Embryonic facial prominence (tissue), 1 donor: ENCODE data around the gene PITX3.

Experiments
- DNase-seq: peaks from one replicate; pipeline ENCODE4 v3.0.0-alpha.2; 2016; ENCODE audit errors: extremely low spot score

Gene PITX3

DNA sequence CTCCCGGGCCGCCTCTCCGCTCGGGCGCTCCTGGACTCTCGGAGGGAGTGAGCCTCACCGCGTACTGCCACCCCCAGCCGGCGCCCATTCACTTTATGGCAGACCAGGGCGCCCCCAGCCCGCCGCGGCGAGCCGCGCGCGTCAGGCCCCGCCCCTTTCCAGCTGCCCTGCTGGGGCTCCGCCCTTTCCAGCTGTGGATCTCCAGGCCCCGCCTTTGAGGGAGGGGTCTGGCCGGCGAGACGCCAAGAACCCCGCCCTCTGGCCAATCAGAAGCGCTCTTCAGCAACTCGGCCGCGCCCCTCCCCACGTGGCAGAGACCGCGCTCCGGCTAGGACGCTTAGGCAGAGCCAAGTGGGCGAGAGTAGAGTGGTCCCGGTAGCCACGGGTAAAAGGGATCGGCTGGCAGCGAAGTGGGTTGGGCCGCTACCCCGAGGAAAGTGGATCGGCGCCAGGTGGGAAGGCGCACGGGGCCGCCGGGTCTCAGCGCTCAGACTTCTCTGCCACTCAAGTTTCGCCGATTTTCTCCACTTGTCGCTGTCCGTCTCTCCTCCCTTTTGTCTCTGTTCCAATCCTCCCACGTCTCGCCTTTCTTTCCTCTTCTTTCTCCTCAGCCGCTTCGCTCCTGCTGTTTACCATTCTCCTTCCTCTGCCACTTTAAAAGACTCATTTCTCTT, at the start of gene PITX3:
TSS of gene PITX3 (minus strand) at position 69 of the 674 bp plus-strand sequence. CDS start 9,432 bp downstream, outside the sequence.
- DNase-seq, result peak; percentile 80

- DNase-seq, result no peak
Observed at GRCh38 chr10:102289840-102290239, 48.5 kb upstream of the PITX3 start.

- DNase-seq, result no peak
Observed at GRCh38 chr10:102289356-102289755, 48.0 kb upstream of the PITX3 start.

DNA sequence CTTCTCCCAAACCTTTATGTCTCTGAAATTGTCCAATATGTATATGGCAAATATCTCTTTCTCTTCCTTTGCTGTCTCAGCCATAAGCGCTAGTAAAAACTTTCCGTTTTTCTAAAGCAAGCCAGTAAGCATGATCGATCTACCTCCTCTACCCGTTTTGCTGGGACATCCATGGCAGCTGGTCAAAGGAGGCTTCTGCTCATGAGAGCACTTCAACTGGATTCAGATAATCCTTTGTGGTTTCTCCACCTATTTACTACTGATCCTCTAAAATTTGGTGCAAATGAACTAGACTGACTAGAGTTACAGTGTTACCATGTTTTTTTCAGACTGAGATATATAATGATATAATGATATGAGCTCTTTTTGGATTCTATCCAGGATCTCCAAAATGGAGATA, 46.7 kb upstream of the PITX3 start:
- DNase-seq, result no peak

GRCh38 chr10:102287538-102287937, 46.2 kb upstream of the PITX3 start:
- no peak for DNase-seq

- DNase-seq, result no peak
Observed at GRCh38 chr10:102286216-102286615, 44.9 kb upstream of the PITX3 start.

GRCh38 chr10:102285133-102285532, 43.8 kb upstream of the PITX3 start:
- DNase-seq, result no peak

- DNase-seq, result no peak
Observed at GRCh38 chr10:102284531-102284930, 43.2 kb upstream of the PITX3 start.

GRCh38 chr10:102283890-102284289, 42.6 kb upstream of the PITX3 start:
- no peak for DNase-seq

- no peak for DNase-seq
Observed at GRCh38 chr10:102283488-102283887, 42.2 kb upstream of the PITX3 start.

DNA sequence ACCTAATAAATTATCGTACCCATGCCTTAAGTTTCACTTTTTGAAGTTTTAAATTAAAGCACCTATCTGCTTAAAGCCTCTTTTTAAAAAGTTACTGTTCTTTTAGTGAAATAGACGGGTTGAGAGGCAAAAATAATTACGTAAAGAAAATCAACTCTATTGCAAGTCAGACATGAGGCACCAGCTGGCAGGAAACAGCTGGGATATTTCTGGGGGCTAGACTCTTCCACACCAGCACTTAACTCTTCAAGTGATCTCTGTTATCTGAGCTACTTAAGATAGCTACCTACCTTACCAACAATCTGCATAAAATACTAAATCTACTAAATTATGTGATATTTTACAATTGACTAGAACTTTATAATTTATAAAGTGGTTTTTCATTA, 39.8 kb upstream of the PITX3 start:
- DNase-seq, result no peak

DNA sequence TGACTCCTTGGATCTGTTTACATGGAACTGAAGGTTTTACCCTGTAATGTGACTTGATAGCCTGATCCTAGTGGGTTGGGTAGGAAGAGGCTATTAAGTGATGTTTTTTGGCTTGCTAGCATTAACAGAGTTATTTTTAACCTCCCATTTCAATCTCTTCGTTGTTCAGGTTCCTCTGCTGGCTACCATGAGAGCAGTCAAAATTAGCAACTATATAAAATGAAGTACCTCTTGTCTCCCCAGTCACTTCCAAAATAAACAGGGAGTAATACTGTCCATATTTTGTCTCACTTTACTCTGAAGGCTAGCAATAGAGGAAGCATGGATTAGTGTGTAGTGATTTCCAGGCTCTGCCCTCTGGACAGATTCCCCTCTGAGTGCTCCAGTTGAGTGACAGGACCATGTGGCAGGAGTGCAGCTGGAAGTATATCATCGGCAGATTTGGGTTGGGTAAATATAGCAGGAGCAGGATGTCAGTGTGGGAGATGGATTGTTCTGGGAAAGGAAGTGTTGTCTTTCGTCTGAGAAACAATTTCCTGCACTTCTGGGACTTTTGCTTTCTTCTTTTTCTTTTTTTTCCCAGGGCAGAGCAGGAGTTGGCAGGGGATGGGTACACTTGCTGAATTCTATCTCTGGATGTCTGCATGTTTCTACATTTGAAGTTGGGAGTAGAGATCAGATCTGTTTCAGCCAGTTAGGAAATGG, 39.2 kb upstream of the PITX3 start:
- no peak for DNase-seq

DNA sequence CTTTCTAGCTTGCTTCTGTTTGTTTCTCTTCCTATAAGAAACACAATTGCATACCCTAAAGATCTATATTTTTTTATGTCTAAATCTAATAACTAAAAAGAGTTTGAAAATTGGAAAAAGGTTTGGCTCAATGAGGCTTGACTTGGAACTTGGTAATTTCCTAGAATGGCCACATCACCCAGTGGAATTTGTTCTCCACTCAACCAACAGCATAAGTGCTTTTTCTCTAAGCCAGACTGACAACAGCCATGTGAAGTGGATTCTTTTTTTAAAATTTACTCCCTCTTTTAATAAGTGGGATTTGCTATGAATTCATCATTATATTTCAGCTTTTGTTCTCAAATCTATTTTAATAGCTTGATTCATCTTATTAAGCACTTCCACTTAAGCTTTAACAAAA, 37.8 kb upstream of the PITX3 start:
- DNase-seq, result no peak

DNA sequence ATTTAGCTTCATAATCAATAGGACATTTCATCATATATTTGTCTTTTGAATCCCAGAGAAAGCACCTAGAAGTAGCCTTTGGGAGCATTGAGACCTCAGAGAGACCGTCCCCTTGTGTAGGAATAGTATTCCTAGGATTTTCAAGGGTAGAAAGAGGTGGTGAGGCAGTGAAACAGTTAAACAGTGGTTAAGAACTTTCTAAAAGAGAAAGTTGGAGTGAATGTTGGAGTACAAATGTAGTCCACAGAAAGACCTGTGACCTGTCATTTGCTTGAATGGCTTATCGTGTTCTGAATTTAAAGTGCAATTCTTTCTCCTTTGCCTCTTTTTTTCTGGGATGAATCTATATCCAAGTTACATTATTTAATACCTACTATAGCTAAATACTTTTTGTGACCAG, 34.0 kb upstream of the PITX3 start:
- no peak for DNase-seq

DNA sequence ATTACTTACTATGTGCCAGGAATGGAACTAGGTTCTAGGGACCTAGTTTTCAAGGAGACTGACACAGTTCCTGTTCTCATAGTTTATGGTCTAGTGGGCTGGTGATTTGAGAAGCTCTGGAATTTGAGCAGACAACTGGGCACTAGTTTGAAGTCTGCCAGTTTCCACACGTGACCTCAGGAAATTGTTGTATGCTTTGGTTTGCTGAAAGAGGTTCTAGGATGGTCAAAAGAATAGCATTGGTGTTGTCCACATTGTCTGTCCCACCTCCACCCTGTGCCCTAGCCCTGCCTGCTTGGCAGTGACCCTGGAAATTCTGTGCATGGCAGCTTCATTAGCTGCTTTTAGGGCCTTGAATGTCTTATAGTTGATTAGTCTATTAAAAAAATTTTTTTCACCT, 32.8 kb upstream of the PITX3 start:
- DNase-seq, result no peak

- no peak for DNase-seq
Observed at GRCh38 chr10:102269017-102269416, 27.7 kb upstream of the PITX3 start.

DNA sequence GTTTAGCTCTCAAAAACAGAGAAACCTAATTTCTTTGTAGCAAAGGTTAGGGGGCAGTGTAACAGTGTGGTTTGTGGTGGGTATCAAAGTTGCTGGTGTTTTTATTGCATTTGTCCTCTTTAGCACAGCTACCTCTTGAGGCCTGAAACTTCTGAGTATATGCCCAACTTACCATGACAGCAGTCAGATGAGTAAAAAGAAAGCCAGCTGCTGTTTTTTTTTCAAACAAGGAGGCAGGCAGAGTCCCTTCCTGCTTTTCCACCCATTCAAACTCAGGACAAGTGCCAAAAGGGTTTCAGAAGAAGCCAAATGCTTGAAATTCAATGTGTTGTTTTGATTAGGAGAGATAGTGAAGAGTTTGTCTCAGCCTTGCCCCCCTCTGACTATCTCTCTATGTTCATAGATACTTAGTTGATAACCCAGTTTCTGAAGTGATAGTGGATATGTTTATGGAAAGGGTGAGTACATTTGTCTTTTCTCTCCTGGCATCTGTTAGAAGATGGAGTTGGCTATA, 27.1 kb upstream of the PITX3 start:
- no peak for DNase-seq

DNA sequence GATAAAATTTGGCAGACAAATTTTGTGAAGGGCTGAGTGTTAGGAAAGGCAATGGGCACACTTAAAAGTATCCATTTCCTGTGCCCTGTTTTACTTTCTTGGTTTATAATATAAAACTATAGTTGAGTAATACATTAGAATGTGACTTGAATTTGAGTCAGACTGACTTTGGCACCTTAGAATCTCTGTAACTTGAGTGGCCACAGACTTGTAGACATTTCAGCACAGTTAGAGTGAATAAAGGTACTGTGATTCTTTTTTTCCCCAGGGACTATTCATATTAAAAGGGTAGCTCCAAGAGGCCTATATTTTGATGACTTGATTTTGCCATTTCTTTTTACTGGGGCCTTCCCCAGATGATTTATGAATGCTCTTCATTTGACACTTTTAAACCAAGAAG, 26.4 kb upstream of the PITX3 start:
- no peak for DNase-seq

GRCh38 chr10:102266670-102267069, 25.4 kb upstream of the PITX3 start:
- DNase-seq, result no peak

- no peak for DNase-seq
Observed at GRCh38 chr10:102264371-102264770, 23.1 kb upstream of the PITX3 start.

DNA sequence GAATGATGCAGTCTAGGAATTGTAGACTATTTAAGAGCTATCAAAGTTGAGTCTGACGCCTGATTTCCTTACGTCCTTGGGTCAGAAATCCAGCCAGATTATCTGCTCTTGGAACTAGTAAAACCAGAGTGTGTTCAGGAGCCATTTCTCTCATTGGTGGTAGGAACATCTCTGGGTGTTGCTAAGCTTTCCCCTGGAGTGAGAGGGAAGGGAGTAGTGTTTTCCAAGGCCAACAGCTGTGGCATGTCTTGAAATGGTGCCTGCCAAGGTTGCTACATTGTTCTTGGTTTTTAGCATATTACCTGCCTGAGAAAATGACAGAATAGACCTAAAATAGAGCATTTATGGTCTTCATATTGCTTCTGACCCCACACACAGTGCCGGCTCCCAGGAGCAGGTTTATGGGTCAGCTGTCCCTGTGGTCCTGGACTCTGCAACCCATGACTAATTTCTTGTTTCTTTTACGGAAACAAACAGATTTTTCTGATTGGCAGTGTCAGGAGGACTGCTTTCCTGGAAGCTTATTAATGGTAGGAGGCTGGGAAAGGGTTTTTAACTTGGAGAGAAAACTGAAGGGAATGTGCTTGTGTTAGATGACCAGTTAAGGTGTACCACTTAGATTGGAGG, 21.5 kb upstream of the PITX3 start:
- DNase-seq, result no peak

GRCh38 chr10:102261842-102262241, 20.5 kb upstream of the PITX3 start:
- no peak for DNase-seq

DNA sequence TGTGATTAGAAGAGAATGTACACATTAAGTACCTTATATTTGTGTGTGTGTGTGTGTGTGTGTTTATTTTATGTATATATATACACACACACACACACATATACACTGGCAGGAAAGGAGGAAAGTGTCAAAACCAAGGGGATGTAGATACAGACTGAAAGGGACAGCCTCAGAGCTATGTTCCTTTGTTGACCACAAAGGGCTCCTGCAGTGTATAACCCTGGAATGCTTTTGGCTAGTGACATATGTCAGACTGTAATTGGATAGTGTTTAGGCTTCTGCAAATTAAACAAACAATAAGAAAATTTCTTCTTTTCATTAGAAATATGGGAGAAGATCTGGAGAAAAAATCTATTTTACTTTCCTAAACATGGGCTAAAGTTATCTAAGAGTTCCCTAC, 19.9 kb upstream of the PITX3 start:
- no peak for DNase-seq
